ENCODE data around the gene TLR1. TPM values are rescaled to one million over a fixed set of nuclear protein-coding genes. Genes with fewer than 3 reads are reported as not detected.
"Not testable (repeated sequence)": the region's sequence is repeated elsewhere in the genome, so short reads cannot be mapped to it uniquely, and the experiment has no call there.

The TLR1 gene
- polyA plus RNA-seq (ENCODE audit: insufficient read length), result 3.1 TPM

GRCh38 chr4:38804654-38805295, at the start of gene TLR1:
TSS of gene TLR1 (minus strand) at chr4:38804791. CDS start at chr4:38798831, 5,960 bp downstream.
- peak; percentile 54 for DNase-seq

GRCh38 chr4:38846015-38846414, 41.4 kb upstream of the TLR1 start:
- DNase-seq, result no peak

- DNase-seq, result no peak
Measured at GRCh38 chr4:38842994-38843393, 38.4 kb upstream of the TLR1 start.

GRCh38 chr4:38837849-38838248, 33.3 kb upstream of the TLR1 start:
- DNase-seq, result no peak

GRCh38 chr4:38837334-38837733, 32.7 kb upstream of the TLR1 start:
- DNase-seq, result no peak

- DNase-seq, result no peak
Measured at GRCh38 chr4:38834570-38834969, 30.0 kb upstream of the TLR1 start.

- no peak for DNase-seq
Measured at GRCh38 chr4:38832624-38833528, 28.3 kb upstream of the TLR1 start.

GRCh38 chr4:38832206-38832605, 27.6 kb upstream of the TLR1 start:
- no peak for DNase-seq

GRCh38 chr4:38831653-38832052, 27.1 kb upstream of the TLR1 start:
- DNase-seq, result no peak

- no peak for DNase-seq
Measured at GRCh38 chr4:38829237-38829636, 24.6 kb upstream of the TLR1 start.

- DNase-seq, result no peak
Measured at GRCh38 chr4:38823766-38824165, 19.2 kb upstream of the TLR1 start.

- no peak for DNase-seq
Measured at GRCh38 chr4:38822748-38823303, 18.2 kb upstream of the TLR1 start.

GRCh38 chr4:38821739-38822138, 17.1 kb upstream of the TLR1 start:
- no peak for DNase-seq

- DNase-seq, result no peak
Measured at GRCh38 chr4:38820329-38821061, 15.9 kb upstream of the TLR1 start.

GRCh38 chr4:38819569-38819968, 15.0 kb upstream of the TLR1 start:
- DNase-seq, result no peak

- no peak for DNase-seq
Measured at GRCh38 chr4:38818441-38818976, 13.9 kb upstream of the TLR1 start.

GRCh38 chr4:38815885-38816782, 11.5 kb upstream of the TLR1 start:
- no peak for DNase-seq

- DNase-seq, result no peak
Measured at GRCh38 chr4:38814386-38814785, 9.8 kb upstream of the TLR1 start.

- DNase-seq, result no peak
Measured at GRCh38 chr4:38811297-38811696, 6.7 kb upstream of the TLR1 start.

GRCh38 chr4:38807462-38807861, 2.9 kb upstream of the TLR1 start:
- not testable (repeated sequence) for DNase-seq

GRCh38 chr4:38806251-38806650, 1.7 kb upstream of the TLR1 start:
- not testable (repeated sequence) for DNase-seq

Measured in hindlimb muscle (tissue), 1 donor.